Prostate gland (tissue), 2 donors: ENCODE results near the gene MAP1B. TPM values are rescaled to one million over a fixed set of nuclear protein-coding genes. Genes with fewer than 3 reads are reported as not detected.

Experiments used
- DNase-seq: peaks from one replicate; pipeline ENCODE4 v3.0.0-alpha.2; 2019; ENCODE audit warnings: low spot score
- H3K27ac ChIP-seq, 2 donors: fragments of 200-600 bp; sonication (generic); 2 replicates each; pipeline ENCODE4 v1.5.1; 2017 to 2019
- H3K27me3 ChIP-seq: fragments of 200-600 bp; sonication (generic); replicated peaks from 2 replicates; pipeline ENCODE4 v1.5.1; 2019; ENCODE audit not compliant: insufficient read depth
- H3K36me3 ChIP-seq, 2 donors: fragments of 200-600 bp; sonication (generic); 1 replicate in 1 of 2; 2 replicates in 1 of 2; pipeline versions ENCODE4 v1.5.1 to v1.8.1; 2017 to 2019
- H3K4me1 ChIP-seq: fragments of 200-600 bp; sonication (generic); replicated peaks from 2 replicates; pipeline ENCODE4 v1.5.1; 2019
- H3K4me3 ChIP-seq, 2 donors: fragments of 200-600 bp; sonication (generic); 2 replicates each; pipeline ENCODE4 v1.5.1; 2017 to 2019
- H3K9me3 ChIP-seq: fragments of 200-600 bp; sonication (generic); 2 replicates; pipeline ENCODE4 v1.5.1; 2017
- CTCF ChIP-seq, 4 experiments: fragments of 200-600 bp in 2 of 4; fragments of 450-650 bp in 2 of 4; sonication (generic) in 2 of 4; IDR thresholded peaks; 1 replicate in 3 of 4; 2 replicates in 1 of 4; pipeline ENCODE4 v1.5.1; 2016 to 2019; ENCODE audit warnings: antibody characterized with exemption in 4 of 4, mild to moderate bottlenecking in 2 of 4, moderate library complexity in 2 of 4
- POLR2A ChIP-seq: fragments of 450-650 bp; IDR thresholded peaks from one replicate; pipeline ENCODE4 v1.6.1; 2016; ENCODE audit warnings: antibody characterized with exemption, mild to moderate bottlenecking
- POLR2AphosphoS5 ChIP-seq: sonication (generic); formaldehyde crosslinking; IDR thresholded peaks from one replicate; pipeline ENCODE4 v1.6.1; 2017; ENCODE audit warnings: antibody characterized with exemption
- WGBS: methylation state at CpG from one replicate; pipeline ENCODE4 v1.1.5; 2018; 5-methylcytosine and 5-hydroxymethylcytosine counted together
- intact Hi-C: fragments of 100-400 bp; cut with DNase I; formaldehyde crosslinking; loops from one replicate; pipeline ENCODE4 v1.14.2; 2022
- total RNA-seq, 2 donors: library from RNA; depleted of rRNA; stranded (reverse); fragments of >200 nt; gene quantifications; one replicate each; pipeline ENCODE4 v1.1.0, GENCODE V29; 2016

MAP1B gene
- total RNA-seq, 2 donors from 2014 or later: 99.6 to 515 TPM

- H3K27me3 ChIP-seq: no peaks in the 10 kb centered on the region
- intact Hi-C loops: no loop called here
- no peaks in the 10 kb centered on the region for H3K9me3 ChIP-seq
- no peak for DNase-seq
- no peak overlapping the region for H3K4me3 ChIP-seq
- no peak overlapping the region for H3K27ac ChIP-seq
- no peaks in the 10 kb centered on the region for H3K36me3 ChIP-seq
- no peaks in the 10 kb centered on the region for H3K4me1 ChIP-seq
- 60% methylated on average over 12 of the region's 12 CpGs for WGBS
- no peak for TF ChIP-seq POLR2AphosphoS5
- no peak for TF ChIP-seq CTCF (IDR thresholded peaks at IDR 0.05)
Observed at GRCh38 chr5:72121780-72122445, 14.6 kb downstream of the MAP1B start.

- Histone ChIP-seq H3K27ac (no peak overlapping the region), H3K4me1 (no peaks in the 10 kb centered on the region), H3K4me3 (no peak overlapping the region), H3K9me3 (no peaks in the 10 kb centered on the region), H3K27me3 (no peaks in the 10 kb centered on the region), H3K36me3 (no peaks in the 10 kb centered on the region)
- DNase-seq: no peak
- TF ChIP-seq CTCF (IDR thresholded peaks at IDR 0.05) (no peak), POLR2AphosphoS5 (no peak), POLR2A (no peak)
- WGBS: 92% methylated on average over 3 of the region's 3 CpGs
- intact Hi-C loops: no loop called here
Observed at GRCh38 chr5:72122602-72123001, 15.3 kb downstream of the MAP1B start.

- H3K27me3 ChIP-seq: no peaks in the 10 kb centered on the region
- H3K36me3 ChIP-seq: no peaks in the 10 kb centered on the region
- TF ChIP-seq CTCF (IDR thresholded peaks at IDR 0.05): no peak
- no peak for TF ChIP-seq POLR2A
- no peak for TF ChIP-seq POLR2AphosphoS5
- intact Hi-C loops: no loop called here
- no peak overlapping the region for H3K4me3 ChIP-seq
- 94% methylated on average over 9 of the region's 9 CpGs for WGBS
- no peaks in the 10 kb centered on the region for H3K4me1 ChIP-seq
- DNase-seq: no peak
- no peaks in the 10 kb centered on the region for H3K9me3 ChIP-seq
- no peak overlapping the region for H3K27ac ChIP-seq
Observed at GRCh38 chr5:72123764-72124376, 16.6 kb downstream of the MAP1B start.

GRCh38 chr5:72125271-72125940, 18.1 kb downstream of the MAP1B start:
- no peak for DNase-seq
- TF ChIP-seq POLR2AphosphoS5 (no peak), CTCF (IDR thresholded peaks at IDR 0.05) (no peak), POLR2A (no peak)
- 96% methylated on average over 1 of the region's 1 CpG for WGBS
- intact Hi-C loops: no loop called here
- no peaks in the 10 kb centered on the region for H3K36me3 ChIP-seq
- H3K4me3 ChIP-seq: no peak overlapping the region
- H3K4me1 ChIP-seq: no peaks in the 10 kb centered on the region
- no peaks in the 10 kb centered on the region for H3K9me3 ChIP-seq
- no peaks in the 10 kb centered on the region for H3K27me3 ChIP-seq
- H3K27ac ChIP-seq: no peak overlapping the region
